Erythroblast (primary cell): ENCODE measurements around the gene FKBP10.

Source experiments
- GATA1 ChIP-seq: IDR thresholded peaks from 2 replicates; pipeline ENCODE4 v1.6.1; 2011; ENCODE audit warnings: low read depth, mild to moderate bottlenecking, control low read depth, low read length, moderate library complexity
- POLR2A ChIP-seq: IDR thresholded peaks from 2 replicates; pipeline ENCODE4 v1.6.1; 2011; ENCODE audit warnings: mild to moderate bottlenecking, low read length

GRCh38 chr17:41800601-41801373, 12.0 kb upstream of the FKBP10 start:
- TF ChIP-seq POLR2A (no peak), GATA1 (no peak)
